ENCODE measurements around the gene SLC16A3. TPM values are rescaled to one million over a fixed set of nuclear protein-coding genes. Genes with fewer than 3 reads are reported as not detected.

The SLC16A3 gene
- total and polyA plus RNA-seq, 9 of the 15 experiments (the other 6 are each of a cell fraction or from before 2014, with no cell fraction given): 0.11 to 5.4 (median 1.2) TPM; not detected in 2

DNA sequence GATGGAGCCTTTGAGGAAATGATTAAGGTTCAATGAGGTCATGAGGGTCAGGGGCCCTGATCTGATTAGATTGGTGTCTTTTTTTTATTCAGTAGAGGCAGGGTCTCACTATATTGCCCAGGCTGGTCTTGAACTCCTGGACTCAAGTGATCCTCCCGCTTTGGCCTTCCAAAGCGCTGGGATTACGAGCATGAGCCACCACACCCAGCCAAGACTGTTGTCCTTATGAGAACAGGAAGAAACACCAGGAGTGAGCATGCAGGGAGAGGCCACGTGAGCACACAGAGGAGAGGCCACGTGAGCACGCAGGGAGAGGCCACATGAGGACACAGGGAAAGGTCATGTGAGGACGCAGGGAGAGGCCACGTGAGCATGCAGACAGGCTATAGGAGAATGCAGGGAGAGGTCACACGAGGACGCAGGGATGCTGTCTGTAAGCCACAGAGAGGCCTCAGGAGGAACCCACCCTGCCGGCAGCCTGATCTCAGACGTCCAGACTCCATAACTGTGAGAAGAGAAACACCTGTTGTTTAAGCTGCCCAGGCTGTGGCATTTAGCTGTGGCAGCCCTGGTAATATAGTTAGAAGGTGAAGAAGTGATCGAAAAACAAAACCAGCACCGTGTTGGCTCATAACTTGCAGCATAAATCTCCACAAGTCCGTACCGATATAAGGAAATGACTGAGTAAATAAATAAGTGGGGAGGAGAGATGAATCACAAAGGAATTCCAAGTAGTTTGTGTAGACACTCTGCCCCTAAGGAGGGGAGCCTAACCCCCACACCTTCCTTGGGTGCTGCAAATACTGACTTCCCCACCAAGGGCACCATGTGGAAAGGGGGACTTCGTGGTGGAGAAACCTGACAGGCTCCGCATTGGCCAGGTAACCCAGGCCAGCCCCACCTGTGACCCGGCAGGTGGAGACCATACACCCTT lies 59.3 kb downstream of the SLC16A3 start (continued):
- TF ChIP-seq SRSF9 (IDR thresholded peaks at IDR 0.05; ENCODE audit: borderline replicate concordance, low read depth, low read length) (no peak), MYNN (IDR thresholded peaks at IDR 0.05) (no peak), MYNN (CRISPR knock-in tag; IDR thresholded peaks at IDR 0.05) (no peak), CBX5 (IDR thresholded peaks at IDR 0.05; ENCODE audit: borderline replicate concordance, low read depth) (0 out of 2 replicates have a peak, but pooled peaks have one; percentile 63), PRMT5 (CRISPR knock-in tag; IDR thresholded peaks at IDR 0.05) (no peak), CBFA2T2 (conservative IDR thresholded peaks at IDR 0.05) (peak; percentile 97), HNRNPL (IDR thresholded peaks at IDR 0.05; ENCODE audit: low read depth, low read length) (no peak), ZNF12 (CRISPR knock-in tag; IDR thresholded peaks at IDR 0.05) (no peak), MAFK (IDR thresholded peaks at IDR 0.05; ENCODE audit: low read length) (peak; percentile 51), PML (IDR thresholded peaks at IDR 0.05; ENCODE audit: low read length) (no peak), SMARCA5 (IDR thresholded peaks at IDR 0.05) (peak; percentile 44; the same call in 1 of the 2 replicates), NR2C1 (IDR thresholded peaks at IDR 0.05) (peak; percentile 83), NR2C1 (tag; IDR thresholded peaks at IDR 0.05) (peak; percentile 78), CC2D1A (IDR thresholded peaks at IDR 0.05) (no peak), HNRNPK (IDR thresholded peaks at IDR 0.05; ENCODE audit: low read depth, low read length, poor library complexity, severe bottlenecking) (no peak), TAL1 (IDR thresholded peaks at IDR 0.05) (peak; percentile 46; the same call in 1 of the 2 replicates), ZNF3 (CRISPR knock-in tag; IDR thresholded peaks at IDR 0.05) (no peak), SIN3A (IDR thresholded peaks at IDR 0.05; ENCODE audit: borderline replicate concordance in 2 of 2, control insufficient read depth in 1 of 2, low read depth in 2 of 2, low read length in 2 of 2) (peak; percentile 67 to 90; a peak in 2 of 4 replicates), MCM5 (IDR thresholded peaks at IDR 0.05; ENCODE audit: low read depth) (no peak), EZH2 (IDR thresholded peaks at IDR 0.05; ENCODE audit: borderline replicate concordance, low read depth, low read length) (no peak), ZNF589 (CRISPR knock-in tag; IDR thresholded peaks at IDR 0.05; ENCODE audit: low read depth) (peak; percentile 73), KHSRP (IDR thresholded peaks at IDR 0.05) (no peak)
- TF ChIP-seq, protein P1, sequence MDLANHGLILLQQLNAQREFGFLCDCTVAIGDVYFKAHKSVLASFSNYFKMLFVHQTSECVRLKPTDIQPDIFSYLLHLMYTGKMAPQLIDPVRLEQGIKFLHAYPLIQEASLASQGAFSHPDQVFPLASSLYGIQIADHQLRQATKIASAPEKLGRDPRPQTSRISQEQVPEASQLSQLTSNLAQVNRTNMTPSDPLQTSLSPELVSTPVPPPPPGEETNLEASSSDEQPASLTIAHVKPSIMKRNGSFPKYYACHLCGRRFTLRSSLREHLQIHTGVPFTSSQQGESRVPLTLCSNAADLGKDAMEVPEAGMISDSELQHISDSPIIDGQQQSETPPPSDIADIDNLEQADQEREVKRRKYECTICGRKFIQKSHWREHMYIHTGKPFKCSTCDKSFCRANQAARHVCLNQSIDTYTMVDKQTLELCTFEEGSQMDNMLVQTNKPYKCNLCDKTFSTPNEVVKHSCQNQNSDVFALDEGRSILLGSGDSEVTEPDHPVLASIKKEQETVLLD (IDR thresholded peaks at IDR 0.05): peak; percentile 57; the same call in 1 of the 2 replicates
- TF ChIP-seq, protein P2, sequence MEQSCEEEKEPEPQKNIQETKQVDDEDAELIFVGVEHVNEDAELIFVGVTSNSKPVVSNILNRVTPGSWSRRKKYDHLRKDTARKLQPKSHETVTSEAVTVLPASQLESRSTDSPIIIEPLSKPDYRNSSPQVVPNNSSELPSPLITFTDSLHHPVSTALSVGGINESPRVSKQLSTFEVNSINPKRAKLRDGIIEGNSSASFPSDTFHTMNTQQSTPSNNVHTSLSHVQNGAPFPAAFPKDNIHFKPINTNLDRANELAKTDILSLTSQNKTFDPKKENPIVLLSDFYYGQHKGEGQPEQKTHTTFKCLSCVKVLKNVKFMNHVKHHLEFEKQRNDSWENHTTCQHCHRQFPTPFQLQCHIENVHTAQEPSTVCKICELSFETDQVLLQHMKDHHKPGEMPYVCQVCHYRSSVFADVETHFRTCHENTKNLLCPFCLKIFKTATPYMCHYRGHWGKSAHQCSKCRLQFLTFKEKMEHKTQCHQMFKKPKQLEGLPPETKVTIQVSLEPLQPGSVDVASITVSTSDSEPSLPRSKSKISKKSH (CRISPR knock-in tag; IDR thresholded peaks at IDR 0.05): no peak
- TF ChIP-seq, protein P3, sequence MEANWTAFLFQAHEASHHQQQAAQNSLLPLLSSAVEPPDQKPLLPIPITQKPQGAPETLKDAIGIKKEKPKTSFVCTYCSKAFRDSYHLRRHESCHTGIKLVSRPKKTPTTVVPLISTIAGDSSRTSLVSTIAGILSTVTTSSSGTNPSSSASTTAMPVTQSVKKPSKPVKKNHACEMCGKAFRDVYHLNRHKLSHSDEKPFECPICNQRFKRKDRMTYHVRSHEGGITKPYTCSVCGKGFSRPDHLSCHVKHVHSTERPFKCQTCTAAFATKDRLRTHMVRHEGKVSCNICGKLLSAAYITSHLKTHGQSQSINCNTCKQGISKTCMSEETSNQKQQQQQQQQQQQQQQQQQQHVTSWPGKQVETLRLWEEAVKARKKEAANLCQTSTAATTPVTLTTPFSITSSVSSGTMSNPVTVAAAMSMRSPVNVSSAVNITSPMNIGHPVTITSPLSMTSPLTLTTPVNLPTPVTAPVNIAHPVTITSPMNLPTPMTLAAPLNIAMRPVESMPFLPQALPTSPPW (CRISPR knock-in tag; IDR thresholded peaks at IDR 0.05): peak; percentile 49
- TF ChIP-seq, protein P4, sequence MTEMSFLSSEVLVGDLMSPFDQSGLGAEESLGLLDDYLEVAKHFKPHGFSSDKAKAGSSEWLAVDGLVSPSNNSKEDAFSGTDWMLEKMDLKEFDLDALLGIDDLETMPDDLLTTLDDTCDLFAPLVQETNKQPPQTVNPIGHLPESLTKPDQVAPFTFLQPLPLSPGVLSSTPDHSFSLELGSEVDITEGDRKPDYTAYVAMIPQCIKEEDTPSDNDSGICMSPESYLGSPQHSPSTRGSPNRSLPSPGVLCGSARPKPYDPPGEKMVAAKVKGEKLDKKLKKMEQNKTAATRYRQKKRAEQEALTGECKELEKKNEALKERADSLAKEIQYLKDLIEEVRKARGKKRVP (CRISPR knock-in tag; IDR thresholded peaks at IDR 0.05): no peak
